22Rv1 (cell line): Measurements from ENCODE around the gene UIMC1.

Experiments
- ZFX ChIP-seq: fragments of 450-650 bp; IDR thresholded peaks from 2 replicates; pipeline ENCODE4 v1.6.1; 2017; ENCODE audit warnings: antibody characterized with exemption, borderline replicate concordance
- TF ChIP-seq, protein P1 (sequence below): fragments of 450-650 bp; IDR thresholded peaks from 2 replicates; pipeline ENCODE4 v1.5.1; 2017; ENCODE audit warnings: mild to moderate bottlenecking

DNA sequence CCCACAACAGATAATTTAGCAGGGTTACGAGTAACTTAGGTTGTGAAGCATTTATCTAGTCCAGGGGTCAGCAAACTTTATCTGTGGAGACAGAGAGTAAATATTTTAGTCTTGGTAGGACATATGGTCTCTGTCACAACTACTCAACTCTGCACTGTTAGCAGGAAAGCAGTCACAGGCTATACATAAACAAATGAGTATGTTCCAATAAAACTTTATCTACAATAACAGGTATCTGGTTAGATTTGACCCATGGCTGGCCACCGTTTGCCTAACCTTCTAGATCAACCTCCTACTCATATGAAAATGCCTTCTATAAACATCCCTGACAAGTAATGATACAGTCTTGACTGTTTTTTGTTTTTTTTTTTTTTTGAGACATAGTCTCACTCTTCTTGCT is 94.5 kb downstream of the UIMC1 start:
- TF ChIP-seq, protein P1, sequence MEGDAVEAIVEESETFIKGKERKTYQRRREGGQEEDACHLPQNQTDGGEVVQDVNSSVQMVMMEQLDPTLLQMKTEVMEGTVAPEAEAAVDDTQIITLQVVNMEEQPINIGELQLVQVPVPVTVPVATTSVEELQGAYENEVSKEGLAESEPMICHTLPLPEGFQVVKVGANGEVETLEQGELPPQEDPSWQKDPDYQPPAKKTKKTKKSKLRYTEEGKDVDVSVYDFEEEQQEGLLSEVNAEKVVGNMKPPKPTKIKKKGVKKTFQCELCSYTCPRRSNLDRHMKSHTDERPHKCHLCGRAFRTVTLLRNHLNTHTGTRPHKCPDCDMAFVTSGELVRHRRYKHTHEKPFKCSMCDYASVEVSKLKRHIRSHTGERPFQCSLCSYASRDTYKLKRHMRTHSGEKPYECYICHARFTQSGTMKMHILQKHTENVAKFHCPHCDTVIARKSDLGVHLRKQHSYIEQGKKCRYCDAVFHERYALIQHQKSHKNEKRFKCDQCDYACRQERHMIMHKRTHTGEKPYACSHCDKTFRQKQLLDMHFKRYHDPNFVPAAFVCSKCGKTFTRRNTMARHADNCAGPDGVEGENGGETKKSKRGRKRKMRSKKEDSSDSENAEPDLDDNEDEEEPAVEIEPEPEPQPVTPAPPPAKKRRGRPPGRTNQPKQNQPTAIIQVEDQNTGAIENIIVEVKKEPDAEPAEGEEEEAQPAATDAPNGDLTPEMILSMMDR = no peak
- TF ChIP-seq ZFX = no peak
